Prostate gland (tissue), 2 donors: ENCODE data around the gene KRTAP19-7. TPM values are rescaled to one million over a fixed set of nuclear protein-coding genes. Genes with fewer than 3 reads are reported as not detected.

Experiments used
- DNase-seq: peaks from one replicate; pipeline ENCODE4 v3.0.0-alpha.2; 2019; ENCODE audit warnings: low spot score
- H3K27ac ChIP-seq, 2 donors: fragments of 200-600 bp; sonication (generic); 2 replicates each; pipeline ENCODE4 v1.5.1; 2017 to 2019
- H3K27me3 ChIP-seq: fragments of 200-600 bp; sonication (generic); replicated peaks from 2 replicates; pipeline ENCODE4 v1.5.1; 2019; ENCODE audit not compliant: insufficient read depth
- H3K36me3 ChIP-seq, 2 donors: fragments of 200-600 bp; sonication (generic); 1 replicate in 1 of 2; 2 replicates in 1 of 2; pipeline versions ENCODE4 v1.5.1 to v1.8.1; 2017 to 2019
- H3K4me1 ChIP-seq: fragments of 200-600 bp; sonication (generic); replicated peaks from 2 replicates; pipeline ENCODE4 v1.5.1; 2019
- H3K4me3 ChIP-seq, 2 donors: fragments of 200-600 bp; sonication (generic); 2 replicates each; pipeline ENCODE4 v1.5.1; 2017 to 2019
- H3K9me3 ChIP-seq: fragments of 200-600 bp; sonication (generic); 2 replicates; pipeline ENCODE4 v1.5.1; 2017
- CTCF ChIP-seq, 4 experiments: fragments of 200-600 bp in 2 of 4; fragments of 450-650 bp in 2 of 4; sonication (generic) in 2 of 4; IDR thresholded peaks; 1 replicate in 3 of 4; 2 replicates in 1 of 4; pipeline ENCODE4 v1.5.1; 2016 to 2019; ENCODE audit warnings: antibody characterized with exemption in 4 of 4, mild to moderate bottlenecking in 2 of 4, moderate library complexity in 2 of 4
- POLR2A ChIP-seq: fragments of 450-650 bp; IDR thresholded peaks from one replicate; pipeline ENCODE4 v1.6.1; 2016; ENCODE audit warnings: antibody characterized with exemption, mild to moderate bottlenecking
- POLR2AphosphoS5 ChIP-seq: sonication (generic); formaldehyde crosslinking; IDR thresholded peaks from one replicate; pipeline ENCODE4 v1.6.1; 2017; ENCODE audit warnings: antibody characterized with exemption
- WGBS: methylation state at CpG from one replicate; pipeline ENCODE4 v1.1.5; 2018; 5-methylcytosine and 5-hydroxymethylcytosine counted together
- intact Hi-C: fragments of 100-400 bp; cut with DNase I; formaldehyde crosslinking; loops from one replicate; pipeline ENCODE4 v1.14.2; 2022
- total RNA-seq, 2 donors: library from RNA; depleted of rRNA; stranded (reverse); fragments of >200 nt; gene quantifications; one replicate each; pipeline ENCODE4 v1.1.0, GENCODE V29; 2016

Gene KRTAP19-7
- total RNA-seq, 2 donors from 2014 or later, result not detected

DNA sequence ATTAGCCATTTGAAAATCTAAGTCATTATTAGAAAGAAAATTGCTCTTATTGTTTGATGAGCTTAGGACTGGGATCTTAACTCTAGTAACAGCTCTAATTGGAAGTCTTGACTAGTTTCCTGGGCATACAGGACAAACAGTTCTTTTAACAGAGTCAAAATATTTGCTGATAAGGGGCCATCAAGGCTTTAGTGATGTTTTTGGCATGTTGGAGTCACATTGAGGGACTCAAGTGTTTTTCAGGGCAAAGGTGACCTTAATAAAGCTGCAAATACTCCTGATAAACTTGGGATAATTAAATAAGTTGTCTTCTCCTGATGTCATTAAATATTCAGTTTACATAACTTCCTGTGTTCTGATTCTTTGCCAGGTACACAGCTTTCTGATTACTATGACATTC lies 6.5 kb upstream of the KRTAP19-7 start:
- no peak for DNase-seq
- Histone ChIP-seq H3K9me3 (no peaks in the 10 kb centered on the region), H3K4me3 (no peak overlapping the region), H3K36me3 (no peaks in the 10 kb centered on the region), H3K27ac (no peak overlapping the region), H3K4me1 (no peaks in the 10 kb centered on the region), H3K27me3 (no peaks in the 10 kb centered on the region)
- intact Hi-C loops, result no loop called here
- TF ChIP-seq POLR2A (no peak), POLR2AphosphoS5 (no peak), CTCF (IDR thresholded peaks at IDR 0.05) (no peak)

DNA sequence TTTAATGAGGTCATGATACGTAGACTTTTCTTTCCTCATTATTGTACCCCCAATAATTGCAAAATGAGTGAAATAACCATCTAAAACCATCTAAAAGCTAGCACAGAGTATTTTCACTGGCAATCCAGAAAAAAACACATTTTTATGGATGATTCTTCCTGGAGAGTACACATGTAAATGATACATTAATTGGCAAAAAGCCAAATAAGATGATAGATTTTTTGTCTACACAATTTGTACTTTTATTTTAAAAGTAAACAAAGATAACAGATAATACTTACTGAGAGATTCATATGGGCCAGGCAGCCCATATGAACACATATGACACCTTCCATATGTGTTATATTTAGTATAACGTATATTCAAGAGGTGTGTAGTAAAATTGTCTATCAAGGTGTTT lies 2.5 kb upstream of the KRTAP19-7 start:
- intact Hi-C loops, result no loop called here
- WGBS, result 88% methylated on average over 2 of the region's 2 CpGs

DNA sequence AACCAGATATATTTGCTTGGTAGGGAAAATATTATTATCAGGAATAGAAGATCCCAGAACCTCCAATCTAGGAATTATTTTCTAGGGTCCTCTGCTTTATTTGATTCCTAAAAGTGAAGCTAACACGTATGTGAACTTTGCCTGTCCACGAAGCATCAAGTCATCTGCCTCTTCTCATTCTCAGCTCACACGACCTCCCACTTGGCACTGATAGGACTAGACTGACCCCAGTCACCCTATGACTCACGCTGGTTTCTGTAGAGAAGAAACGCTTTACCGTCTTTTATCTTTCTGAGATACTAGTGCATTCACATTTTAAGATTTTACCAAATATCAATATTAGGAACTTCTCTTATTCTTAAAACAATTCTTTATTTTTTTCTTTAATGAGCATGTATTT lies 2.0 kb upstream of the KRTAP19-7 start:
- H3K27ac ChIP-seq, result no peak overlapping the region
- TF ChIP-seq POLR2A, result no peak
- no peak for TF ChIP-seq POLR2AphosphoS5
- no peak for TF ChIP-seq CTCF (IDR thresholded peaks at IDR 0.05)
- H3K27me3 ChIP-seq, result no peaks in the 10 kb centered on the region
- no peak for DNase-seq
- 68% methylated on average over 6 of the region's 6 CpGs for WGBS
- no peaks in the 10 kb centered on the region for H3K4me1 ChIP-seq
- intact Hi-C loops, result no loop called here
- H3K4me3 ChIP-seq, result no peak overlapping the region
- H3K36me3 ChIP-seq, result no peaks in the 10 kb centered on the region
- H3K9me3 ChIP-seq, result no peaks in the 10 kb centered on the region

More for the DNA sequence above, 2.5 kb upstream of the KRTAP19-7 start:
- H3K9me3 ChIP-seq, result no peaks in the 10 kb centered on the region
- H3K4me3 ChIP-seq, result no peak overlapping the region
- no peak for DNase-seq
- no peak for TF ChIP-seq POLR2A
- no peak for TF ChIP-seq POLR2AphosphoS5
- TF ChIP-seq CTCF (IDR thresholded peaks at IDR 0.05), result no peak
- H3K27ac ChIP-seq, result no peak overlapping the region
- no peaks in the 10 kb centered on the region for H3K27me3 ChIP-seq
- no peaks in the 10 kb centered on the region for H3K4me1 ChIP-seq
- no peaks in the 10 kb centered on the region for H3K36me3 ChIP-seq

GRCh38 chr21:30561957-30562356 lies 843 bp upstream of the KRTAP19-7 start:
- H3K36me3 ChIP-seq, result no peaks in the 10 kb centered on the region
- H3K4me3 ChIP-seq, result no peak overlapping the region
- no peaks in the 10 kb centered on the region for H3K4me1 ChIP-seq
- TF ChIP-seq POLR2AphosphoS5 (no peak), POLR2A (no peak), CTCF (IDR thresholded peaks at IDR 0.05) (no peak)
- no peak overlapping the region for H3K27ac ChIP-seq
- WGBS, result 78% methylated on average over 2 of the region's 2 CpGs
- no peaks in the 10 kb centered on the region for H3K27me3 ChIP-seq
- DNase-seq, result no peak
- intact Hi-C loops, result no loop called here
- no peaks in the 10 kb centered on the region for H3K9me3 ChIP-seq

GRCh38 chr21:30555095-30555494 lies 6.0 kb downstream of the KRTAP19-7 start:
- intact Hi-C loops, result no loop called here
- Histone ChIP-seq H3K27me3 (no peaks in the 10 kb centered on the region), H3K4me1 (no peaks in the 10 kb centered on the region), H3K36me3 (no peaks in the 10 kb centered on the region), H3K9me3 (no peaks in the 10 kb centered on the region), H3K27ac (no peak overlapping the region), H3K4me3 (no peak overlapping the region)
- no peak for DNase-seq
- TF ChIP-seq POLR2AphosphoS5 (no peak), POLR2A (no peak), CTCF (IDR thresholded peaks at IDR 0.05) (no peak)
- 93% methylated on average over 2 of the region's 2 CpGs for WGBS
